ENCODE measurements around the gene NFIA. TPM values are rescaled to one million over a fixed set of nuclear protein-coding genes. Genes with fewer than 3 reads are reported as not detected.

NFIA gene
- polyA plus RNA-seq, 1 donor (not counting 4 experiments of a cell fraction or from before 2014, with no cell fraction given): 14.7 TPM

DNA sequence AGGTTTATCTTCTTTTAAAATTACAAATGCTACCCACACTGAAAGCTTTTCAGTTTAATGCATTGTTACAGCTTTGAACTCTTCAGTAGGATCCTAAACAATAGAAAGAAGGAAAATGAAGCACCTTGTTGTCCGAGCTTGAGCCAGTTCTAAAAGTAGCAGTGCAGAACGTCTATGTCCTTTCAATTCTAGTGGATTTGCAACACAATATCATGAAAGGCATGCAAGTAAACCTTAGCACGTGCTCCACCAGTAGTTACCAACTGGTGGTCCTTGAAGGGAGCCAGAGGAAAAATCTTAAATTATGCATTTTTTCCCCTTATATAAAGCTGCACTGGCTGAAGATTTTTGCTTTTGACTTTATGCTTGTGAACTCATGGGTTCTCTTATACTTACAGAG is 208.2 kb downstream of the NFIA start:
- no peak for FAIRE-seq
- Histone ChIP-seq H3K9me1 (ENCODE audit: control insufficient read depth, extremely low read depth, insufficient read depth, low read length) (no peaks in the 10 kb centered on the region), H3K4me1 (ENCODE audit: control insufficient read depth, extremely low read depth, insufficient read depth, low read length) (peaks cover 44% of the 10 kb centered on the region), H3K9me3 (ENCODE audit: control insufficient read depth, low read depth, low read length) (no peaks in the 10 kb centered on the region), H3K27me3 (ENCODE audit: control insufficient read depth, extremely low read depth, insufficient read depth, low read length) (no peaks in the 10 kb centered on the region), H3K79me2 (ENCODE audit: control insufficient read depth, insufficient read depth, low read length) (peaks cover 7% of the 10 kb centered on the region), H4K20me1 (ENCODE audit: control insufficient read depth, extremely low read depth, insufficient read depth, low read length) (no peaks in the 10 kb centered on the region), H3K4me2 (ENCODE audit: control insufficient read depth, extremely low read depth, insufficient read depth, low read depth, low read length) (no peak overlapping the region), H3K4me3 (ENCODE audit: control insufficient read depth in 2 of 3, extremely low read depth in 1 of 3, insufficient read depth in 2 of 3, low read depth in 1 of 3, low read length in 3 of 3) (no peak overlapping the region), H2AFZ (ENCODE audit: control insufficient read depth, low read length) (no peak overlapping the region), H3K27ac (ENCODE audit: control insufficient read depth, insufficient read depth, low read length) (no peak overlapping the region), H3K36me3 (ENCODE audit: control insufficient read depth in 2 of 2, extremely low read depth in 1 of 2, insufficient read depth in 2 of 2, low read length in 2 of 2) (no peaks in the 10 kb centered on the region), H3K9ac (ENCODE audit: control insufficient read depth, extremely low read depth, insufficient read depth, low read length) (no peak overlapping the region)
- no peak for DNase-seq (ENCODE audit: low read depth, low spot score)
- TF ChIP-seq CTCF (optimal IDR thresholded peaks at IDR 0.05 in 1 of 3, IDR thresholded peaks at IDR 0.05 in 1 of 3, conservative IDR thresholded peaks at IDR 0.05 in 1 of 3; ENCODE audit: extremely low read depth in 1 of 3, insufficient read depth in 2 of 3, low read length in 3 of 3) (no peak), EZH2 (IDR thresholded peaks at IDR 0.05; ENCODE audit: low read length) (no peak)
- dilution Hi-C loops (cut with MboI; ENCODE audit: extremely low pct_ligation_motif_present, low sequenced_read_pairs): no loop called here

DNA sequence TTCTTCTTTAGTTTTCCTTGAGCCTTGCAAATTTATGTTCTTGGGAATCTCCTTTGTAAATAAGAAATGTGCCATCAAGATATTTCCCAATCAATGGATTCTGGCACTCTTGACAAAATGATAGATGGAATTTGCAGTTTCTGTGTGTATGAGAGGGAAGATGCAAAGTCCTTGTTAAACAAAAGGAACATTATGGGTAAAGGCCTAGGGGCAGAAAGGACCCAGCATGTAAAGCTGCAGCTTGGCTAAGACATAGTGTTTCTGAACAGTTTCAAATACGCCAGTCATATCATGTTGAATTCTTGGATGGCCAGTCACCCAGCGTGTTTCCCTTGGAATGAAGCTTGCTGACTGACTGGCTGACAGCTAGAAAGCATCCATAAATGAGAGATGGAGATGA is 210.8 kb downstream of the NFIA start:
- H3K4me3 ChIP-seq (ENCODE audit: control insufficient read depth in 2 of 3, extremely low read depth in 1 of 3, insufficient read depth in 2 of 3, low read depth in 1 of 3, low read length in 3 of 3): no peak overlapping the region
- FAIRE-seq (peak; percentile 93), DNase-seq (ENCODE audit: low read depth, low spot score) (peak; percentile 55)
- no peak overlapping the region for H2AFZ ChIP-seq (ENCODE audit: control insufficient read depth, low read length)
- TF ChIP-seq EZH2 (IDR thresholded peaks at IDR 0.05; ENCODE audit: low read length) (no peak), CTCF (optimal IDR thresholded peaks at IDR 0.05 in 1 of 3, IDR thresholded peaks at IDR 0.05 in 1 of 3, conservative IDR thresholded peaks at IDR 0.05 in 1 of 3; ENCODE audit: extremely low read depth in 1 of 3, insufficient read depth in 2 of 3, low read length in 3 of 3) (no peak)
- H3K9me1 ChIP-seq (ENCODE audit: control insufficient read depth, extremely low read depth, insufficient read depth, low read length): no peaks in the 10 kb centered on the region
- no peaks in the 10 kb centered on the region for H3K9me3 ChIP-seq (ENCODE audit: control insufficient read depth, low read depth, low read length)
- H3K36me3 ChIP-seq (ENCODE audit: control insufficient read depth in 2 of 2, extremely low read depth in 1 of 2, insufficient read depth in 2 of 2, low read length in 2 of 2): no peaks in the 10 kb centered on the region
- H3K79me2 ChIP-seq (ENCODE audit: control insufficient read depth, insufficient read depth, low read length): peaks cover 7% of the 10 kb centered on the region
- peak overlapping the region; percentile 58 for H3K27ac ChIP-seq (ENCODE audit: control insufficient read depth, insufficient read depth, low read length)
- peak overlapping the region; percentile 4 for H3K9ac ChIP-seq (ENCODE audit: control insufficient read depth, extremely low read depth, insufficient read depth, low read length)
- no peaks in the 10 kb centered on the region for H4K20me1 ChIP-seq (ENCODE audit: control insufficient read depth, extremely low read depth, insufficient read depth, low read length)
- no peaks in the 10 kb centered on the region for H3K27me3 ChIP-seq (ENCODE audit: control insufficient read depth, extremely low read depth, insufficient read depth, low read length)
- H3K4me2 ChIP-seq (ENCODE audit: control insufficient read depth, extremely low read depth, insufficient read depth, low read depth, low read length): peak overlapping the region; percentile 47
- H3K4me1 ChIP-seq (ENCODE audit: control insufficient read depth, extremely low read depth, insufficient read depth, low read length): peaks cover 19% of the 10 kb centered on the region
- dilution Hi-C loops (cut with MboI; ENCODE audit: extremely low pct_ligation_motif_present, low sequenced_read_pairs): no loop called here
